GM21786 (cell line): Measurements from ENCODE around the gene CAPZB.
"Not testable (repeated sequence)": the region's sequence is repeated elsewhere in the genome, so short reads cannot be mapped to it uniquely, and the experiment has no call there.

Source experiments
- ATAC-seq: cut with Tn5 transposase; IDR thresholded peaks from one replicate; pipeline ENCODE4 v1.9.1; 2021; ENCODE audit not compliant: unreplicated experiment

Gene CAPZB

DNA sequence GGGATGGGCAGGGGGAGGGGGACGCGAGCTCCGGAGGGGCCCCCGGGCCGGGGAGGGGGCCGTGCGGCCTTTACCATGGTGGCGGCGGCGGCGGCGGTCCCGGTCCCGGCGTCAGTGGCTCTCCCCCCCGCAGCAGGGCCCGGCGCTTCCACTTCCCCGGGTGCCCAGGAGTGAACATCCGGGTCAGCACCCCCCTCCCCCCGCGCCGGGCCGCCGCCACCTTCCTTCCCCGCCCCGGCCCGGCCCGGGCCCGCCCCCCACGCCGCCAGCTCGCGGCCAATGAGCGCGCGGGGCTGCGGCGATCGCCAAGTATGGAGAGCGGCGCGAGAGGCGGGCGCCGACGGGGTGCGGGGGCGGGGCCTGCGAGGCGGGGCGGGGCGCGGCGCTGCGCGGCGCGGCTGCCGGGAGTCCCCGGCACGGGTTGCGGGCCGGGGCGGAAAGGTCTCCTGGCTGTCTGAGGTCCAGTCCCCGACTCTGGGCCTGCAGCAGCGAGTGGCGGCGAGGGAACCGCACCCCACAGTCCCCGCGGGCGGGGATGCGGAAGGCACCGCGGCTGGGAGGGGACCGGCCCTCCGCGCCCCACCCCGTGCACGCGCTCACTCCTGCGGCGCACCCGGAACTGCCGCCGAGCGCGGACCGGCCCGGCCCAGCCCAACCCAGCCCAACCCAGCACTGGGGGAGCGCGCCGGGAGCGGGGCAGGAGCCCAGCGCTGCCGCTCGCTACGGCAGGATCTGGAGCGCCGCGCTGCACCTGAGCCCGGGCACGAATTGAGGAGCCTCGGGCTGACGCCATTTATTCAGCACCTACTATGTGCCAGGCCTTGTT lies at the start of gene CAPZB:
CAPZB (minus strand) TSS at position 178 of the 826 bp plus-strand sequence; CDS start at position 77, 101 bp downstream.
- ATAC-seq, result peak; percentile 73

DNA sequence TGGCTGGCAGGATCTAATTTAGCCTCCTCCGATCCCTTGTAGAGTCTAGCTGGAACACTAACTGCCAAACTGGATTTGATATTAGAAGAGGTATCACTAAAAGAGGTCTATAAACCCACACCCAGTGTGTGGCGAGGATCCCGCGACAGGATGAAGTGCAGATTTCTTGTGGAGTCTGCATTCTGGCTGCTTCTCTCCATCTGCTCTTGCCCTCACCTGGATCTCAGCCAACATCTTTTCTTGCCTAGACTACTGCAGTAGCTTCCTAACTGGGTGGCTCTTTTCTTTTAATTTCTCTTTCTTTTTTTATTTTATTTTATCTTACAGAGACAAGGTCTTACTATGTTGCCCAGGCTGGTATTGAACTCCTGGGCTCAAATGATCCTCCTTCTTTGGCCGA lies 48.9 kb upstream of the CAPZB start:
- no peak for ATAC-seq

- ATAC-seq, result no peak
These were observed 48.3 kb upstream of the CAPZB start for GRCh38 chr1:19533626-19534025.

GRCh38 chr1:19532519-19532918 lies 47.2 kb upstream of the CAPZB start:
- no peak for ATAC-seq

GRCh38 chr1:19529664-19530063 lies 44.3 kb upstream of the CAPZB start:
- ATAC-seq, result no peak

DNA sequence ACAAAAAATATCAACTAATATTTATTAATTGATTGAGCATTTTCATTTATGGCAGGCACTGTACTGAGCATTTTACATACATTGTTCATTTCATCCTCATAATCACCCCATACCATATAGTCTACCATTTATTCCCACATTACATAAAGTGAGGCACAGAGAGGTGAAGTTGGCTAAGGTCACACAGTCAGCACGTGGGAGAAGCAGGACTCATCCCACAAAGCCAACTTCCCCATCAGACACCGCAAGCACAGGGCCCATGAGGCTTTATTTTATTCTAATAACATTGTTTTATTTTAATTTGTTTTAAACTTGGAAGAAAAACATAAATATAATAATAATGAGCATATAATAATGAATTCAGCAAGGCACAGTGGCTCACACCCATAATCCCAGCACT lies 43.1 kb upstream of the CAPZB start:
- no peak for ATAC-seq

DNA sequence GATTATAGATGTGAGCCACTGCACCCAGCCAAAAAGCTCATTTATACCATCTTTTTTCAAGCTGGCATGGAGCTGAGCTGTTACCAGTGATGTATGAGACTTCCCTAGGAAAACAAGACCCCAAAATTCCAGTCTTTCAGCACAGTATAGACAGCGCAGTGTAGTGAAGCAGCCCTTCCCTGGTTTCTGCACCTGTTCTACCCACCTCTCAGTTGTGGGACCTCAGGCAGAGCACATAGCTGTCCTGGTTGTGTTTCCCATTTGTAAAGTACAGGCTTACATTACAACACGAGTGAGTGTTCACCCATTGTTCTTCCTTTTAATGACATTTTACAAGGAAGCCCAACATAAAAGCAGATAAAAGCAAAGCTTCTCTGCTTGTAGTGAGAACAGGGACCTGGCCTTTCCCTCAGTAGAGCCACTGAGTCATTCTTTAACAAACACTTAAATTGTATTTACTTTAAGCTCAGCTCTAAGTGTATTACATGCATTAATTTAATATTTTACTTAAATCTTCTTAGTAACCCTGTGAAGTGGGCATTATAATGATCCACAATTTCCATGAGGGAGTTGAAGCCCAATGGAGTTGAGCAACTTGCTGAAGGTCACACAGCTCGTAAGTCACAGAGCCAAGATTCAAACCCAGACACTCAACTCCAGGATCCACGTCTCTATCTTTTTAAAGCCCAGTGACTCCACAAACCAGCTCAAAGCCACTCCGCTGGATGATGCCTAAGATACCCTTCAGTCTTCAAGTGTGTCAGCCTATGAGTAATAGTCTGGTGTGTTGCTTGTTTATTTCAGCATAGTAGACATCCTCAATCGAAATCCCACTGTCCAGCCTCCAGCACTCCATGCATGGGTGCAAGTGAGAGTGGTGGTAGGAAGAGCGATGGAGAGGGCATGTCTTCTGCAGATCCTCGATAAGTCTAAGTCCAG lies 40.5 kb upstream of the CAPZB start:
- no peak for ATAC-seq

DNA sequence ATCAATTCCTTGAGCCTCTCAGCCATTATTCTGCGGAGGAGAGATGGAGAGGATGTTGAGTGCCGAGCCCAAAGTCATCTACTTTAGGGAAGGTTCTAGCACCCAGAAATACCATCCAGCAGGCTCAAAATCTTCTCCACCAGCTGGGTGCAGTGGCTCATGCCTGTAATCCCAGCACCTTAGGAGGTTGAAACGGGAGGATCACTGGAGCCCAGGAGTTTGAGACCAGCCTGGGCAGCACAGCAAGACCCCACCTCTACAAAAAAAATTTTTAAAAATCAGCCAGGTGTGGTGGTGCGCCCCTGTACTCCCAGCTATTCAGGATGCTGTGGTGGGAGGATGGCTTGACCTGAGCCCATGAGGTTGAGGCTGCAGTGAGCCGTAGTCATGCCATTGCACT lies 39.5 kb upstream of the CAPZB start:
- ATAC-seq, result no peak

DNA sequence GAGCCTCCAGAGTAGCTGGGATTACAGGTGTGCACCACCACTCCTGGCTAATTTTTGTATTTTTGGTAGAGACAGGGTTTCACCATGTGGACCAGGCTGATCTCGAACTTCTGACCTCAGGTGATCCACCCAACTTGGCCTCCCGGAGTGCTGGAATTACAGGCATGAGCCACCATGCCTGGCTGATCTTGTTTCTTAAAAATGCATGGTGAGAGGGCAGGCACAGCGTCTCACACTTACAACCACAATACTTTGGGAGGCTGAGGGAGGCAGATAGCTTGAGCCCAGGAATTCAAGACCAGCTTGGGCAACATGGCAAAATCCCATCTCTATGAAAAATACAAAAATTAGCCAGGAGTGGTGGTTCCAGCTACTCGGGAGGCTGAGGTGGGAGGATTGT lies 37.2 kb upstream of the CAPZB start:
- not testable (repeated sequence) for ATAC-seq

DNA sequence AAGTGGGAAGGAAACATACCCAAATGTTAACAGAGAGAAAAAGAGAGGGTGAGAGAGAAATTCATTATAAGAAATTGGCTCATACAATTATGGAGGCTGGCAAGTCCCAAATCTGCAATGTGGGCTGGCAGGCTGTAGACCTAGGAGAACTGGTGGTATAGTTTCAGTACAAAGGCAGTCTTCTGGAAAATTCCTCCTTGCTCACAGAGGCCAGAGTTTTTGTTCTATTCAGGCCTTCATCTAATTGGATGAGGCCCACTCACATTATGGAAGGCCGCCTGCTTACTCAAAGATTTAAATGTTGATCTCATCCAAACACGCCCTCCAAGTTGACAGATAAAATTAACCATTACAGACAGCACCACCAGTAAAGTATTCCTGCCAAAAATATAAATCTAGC lies 36.1 kb upstream of the CAPZB start:
- ATAC-seq, result no peak

DNA sequence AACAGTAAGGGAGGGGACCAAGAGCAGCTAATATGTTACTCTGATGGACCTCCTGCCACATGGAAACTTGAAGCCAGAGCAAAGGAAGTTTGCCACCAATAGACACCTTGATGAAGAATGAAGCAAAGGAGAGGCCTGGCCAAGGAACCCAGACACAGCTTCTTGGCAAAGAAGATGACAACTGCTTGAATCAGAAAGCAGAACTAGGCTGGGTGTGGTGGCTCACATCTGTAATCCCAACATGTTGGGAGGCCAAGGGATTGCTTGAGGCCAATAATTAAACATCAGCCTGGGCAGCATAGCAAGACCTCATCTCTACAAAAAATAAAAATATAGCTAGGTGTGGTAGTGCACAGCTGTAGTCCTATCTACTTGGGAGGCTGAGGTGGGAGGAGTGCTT lies 31.7 kb upstream of the CAPZB start:
- no peak for ATAC-seq

DNA sequence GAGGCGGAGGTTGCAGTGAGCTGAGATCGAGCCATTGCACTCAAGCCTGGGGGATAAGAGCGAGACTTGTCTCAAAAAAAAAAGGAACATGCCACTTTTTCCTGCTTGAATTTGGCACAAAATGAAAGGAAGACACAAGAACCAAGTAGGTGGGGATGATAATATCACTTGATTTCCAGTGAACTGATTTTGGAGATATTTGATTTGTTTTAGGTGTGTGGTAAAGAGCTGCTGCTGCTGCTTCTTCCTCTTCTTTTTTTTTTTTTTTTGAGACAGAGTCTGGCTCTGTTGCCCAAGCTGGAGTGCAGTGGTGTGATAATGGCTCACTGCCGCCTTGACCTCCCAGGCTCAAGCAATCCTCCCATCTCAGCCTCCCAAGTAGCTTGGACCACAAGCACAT lies 29.9 kb upstream of the CAPZB start:
- ATAC-seq, result no peak

- ATAC-seq, result no peak
These were observed 29.1 kb upstream of the CAPZB start for GRCh38 chr1:19514391-19514831.

- no peak for ATAC-seq
These were observed 27.2 kb upstream of the CAPZB start for GRCh38 chr1:19512545-19512944.

- ATAC-seq, result no peak
These were observed 25.8 kb upstream of the CAPZB start for GRCh38 chr1:19511116-19511515.

- ATAC-seq, result not testable (repeated sequence)
These were observed 24.3 kb upstream of the CAPZB start for GRCh38 chr1:19509647-19510046.

GRCh38 chr1:19507516-19507915 lies 22.2 kb upstream of the CAPZB start:
- ATAC-seq, result no peak

- ATAC-seq, result no peak
These were observed 20.5 kb upstream of the CAPZB start for GRCh38 chr1:19505693-19506457.

GRCh38 chr1:19504796-19505692 lies 19.7 kb upstream of the CAPZB start:
- no peak for ATAC-seq

DNA sequence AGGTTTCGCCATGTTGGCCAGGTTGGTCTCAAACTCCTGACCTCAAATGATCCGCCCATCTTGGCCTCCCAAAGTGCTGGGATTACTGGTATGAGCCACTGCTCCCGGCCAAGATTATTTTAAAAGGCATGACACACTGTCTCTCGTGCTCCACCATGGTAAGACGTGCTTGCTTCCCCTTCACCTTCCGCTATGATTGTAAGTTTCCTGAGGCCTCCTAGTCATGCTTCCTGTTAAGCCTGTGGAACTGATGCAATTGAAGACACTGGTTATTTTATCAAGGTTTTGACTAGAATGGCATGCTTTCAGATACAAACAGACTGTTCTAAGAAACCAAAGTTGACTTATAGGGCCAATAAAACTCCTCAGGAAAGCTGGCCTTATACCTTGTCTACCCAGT lies 16.9 kb upstream of the CAPZB start:
- not testable (repeated sequence) for ATAC-seq
